Naive thymus-derived CD4-positive, alpha-beta T cell (primary cell): Measurements from ENCODE around the gene PRSS21. TPM values are rescaled to one million over a fixed set of nuclear protein-coding genes. Genes with fewer than 3 reads are reported as not detected.

ENCODE experiments used
- ATAC-seq: fragments of 150-1000 bp; cut with Tn5 transposase; 2 replicates; pipeline ENCODE4 v1.10.0; 2021; ENCODE audit warnings: mild to moderate bottlenecking, moderate library complexity
- CTCF ChIA-PET: fragments of 350-600 bp; sonication (Branson Sonifier 250); formaldehyde crosslinking; loops from one replicate; lab custom pipeline; 2021; ENCODE audit warnings: antibody characterized with exemption; lab: Charles Lee
- POLR2A ChIA-PET: fragments of 350-600 bp; sonication (Branson Sonifier 250); formaldehyde crosslinking; loops from one replicate; lab custom pipeline; 2021; ENCODE audit warnings: antibody characterized with exemption, inconsistent platforms; lab: Charles Lee
- DNase-seq, 9 donors: peaks; one replicate each; pipeline versions ENCODE4 v3.0.0 to v3.0.0-alpha.2; 2020 to 2022; ENCODE audit warnings: mixed read lengths in 1 of 9
- H3K27ac ChIP-seq: one replicate; pipeline ENCODE4 v1.7.0; 2013; ENCODE audit warnings: mild to moderate bottlenecking, low read depth, low read length, moderate library complexity
- H3K27me3 ChIP-seq, 2 donors: one replicate each; pipeline ENCODE4 v1.7.0; 2013; ENCODE audit warnings: low read length in 2 of 2, mild to moderate bottlenecking in 2 of 2, moderate library complexity in 2 of 2; ENCODE audit not compliant: control insufficient read depth in 2 of 2, insufficient read depth in 2 of 2
- H3K36me3 ChIP-seq, 3 experiments: 1 replicate in 2 of 3; 2 replicates in 1 of 3; pipeline ENCODE4 v1.7.0; 2013; ENCODE audit warnings: low read length in 3 of 3, mild to moderate bottlenecking in 3 of 3, moderate library complexity in 1 of 3; ENCODE audit not compliant: insufficient read depth in 3 of 3, control insufficient read depth in 2 of 3
- H3K4me1 ChIP-seq, 2 donors: one replicate each; pipeline ENCODE4 v1.7.0; 2013; ENCODE audit warnings: low read length in 2 of 2, mild to moderate bottlenecking in 2 of 2, moderate library complexity in 1 of 2; ENCODE audit not compliant: control insufficient read depth in 2 of 2, insufficient read depth in 2 of 2
- H3K4me3 ChIP-seq: 2 replicates; pipeline ENCODE4 v1.7.0; 2013; ENCODE audit warnings: mild to moderate bottlenecking, low read length
- H3K9me3 ChIP-seq, 3 experiments: 1 replicate in 2 of 3; 2 replicates in 1 of 3; pipeline ENCODE4 v1.7.0; 2013; ENCODE audit warnings: low read length in 3 of 3; ENCODE audit not compliant: control insufficient read depth in 2 of 3
- H3K27ac Mint-ChIP-seq, 9 donors: one replicate each; pipeline ENCODE4 v1.8.0; 2020 to 2022; ENCODE audit warnings: mixed read lengths in 9 of 9, mild to moderate bottlenecking in 8 of 9, moderate library complexity in 5 of 9, inconsistent platforms in 2 of 9
- H3K27me3 Mint-ChIP-seq, 5 donors: one replicate each; pipeline ENCODE4 v1.8.0; 2021 to 2022; ENCODE audit warnings: mixed read lengths in 5 of 5, mild to moderate bottlenecking in 1 of 5
- H3K36me3 Mint-ChIP-seq, 5 donors: one replicate each; pipeline ENCODE4 v1.8.0; 2020 to 2022; ENCODE audit warnings: mixed read lengths in 5 of 5, mild to moderate bottlenecking in 3 of 5, inconsistent platforms in 1 of 5
- H3K4me1 Mint-ChIP-seq, 7 donors: one replicate each; pipeline ENCODE4 v1.8.0; 2020 to 2022; ENCODE audit warnings: mixed read lengths in 7 of 7, mild to moderate bottlenecking in 3 of 7, inconsistent platforms in 1 of 7
- H3K4me3 Mint-ChIP-seq, 10 donors: one replicate each; pipeline ENCODE4 v1.8.0; 2020 to 2022; ENCODE audit warnings: mild to moderate bottlenecking in 10 of 10, mixed read lengths in 10 of 10, moderate library complexity in 6 of 10, inconsistent platforms in 2 of 10
- H3K9me3 Mint-ChIP-seq, 11 donors: one replicate each; pipeline ENCODE4 v1.8.0; 2020 to 2022; ENCODE audit warnings: mixed read lengths in 11 of 11, mild to moderate bottlenecking in 4 of 11, inconsistent platforms in 1 of 11, moderate library complexity in 1 of 11
- intact Hi-C, 2 donors: fragments of 100-400 bp; cut with micrococcal nuclease; formaldehyde crosslinking; loops; one replicate each; pipeline ENCODE4 v1.15.1; 2023
- polyA plus RNA-seq, 2 donors: library from polyadenylated mRNA; unstranded; fragments of 300-500 nt; fragmentation: Illumina TruSeq; gene quantifications; one replicate each; pipeline ENCODE4 v1.2.3, GENCODE V29; 2021
- total RNA-seq, 6 experiments: library from RNA in 5 of 6; stranded (reverse) in 5 of 6; gene quantifications; 1 replicate in 5 of 6; 2 replicates in 1 of 6; pipeline ENCODE4 v1.2.3 and lab custom pipeline; 2021 to 2026

Gene PRSS21
- total RNA-seq (1 to 10 TPM in 4 of 5 experiments, not detected in 1; 1.1 to 7.9 (median 1.4) TPM), polyA plus RNA-seq (10 to 100 TPM in 1 of 2 donors, 1 to 10 TPM in 1; 1.9 to 11.2 TPM), total RNA-seq (lab: John Stamatoyannopoulos, UW) (0.67 reads per million)

- ChIA-PET POLR2A (no interaction called here), CTCF (no interaction called here)
- Mint-ChIP-seq H3K27ac (peak within 1 kb of the TSS in 1 of 9 donors; percentile 58), H3K4me1 (peaks cover 0 to 1% (median 0%) of the 10 kb centered on the region in 7 donors), H3K27me3 (peaks cover 0 to 3% (median 0%) of the 10 kb centered on the region in 5 donors), H3K36me3 (no peaks in the 10 kb centered on the region), H3K9me3 (no peaks in the 10 kb centered on the region), H3K4me3 (peak within 1 kb of the TSS in 3 of 10 donors; percentile 16 to 59 (median 43))
- Histone ChIP-seq H3K27me3 (no peaks in the 10 kb centered on the region), H3K4me1 (no peaks in the 10 kb centered on the region), H3K36me3 (no peaks in the 10 kb centered on the region), H3K9me3 (no peaks in the 10 kb centered on the region), H3K27ac (no peak within 1 kb of the TSS), H3K4me3 (no peak within 1 kb of the TSS)
- ATAC-seq = no peak
- intact Hi-C loops = no loop called here
- peak in 6 of 9 donors; percentile 13 to 43 (median 19) for DNase-seq
Observed at GRCh38 chr16:2816751-2817339, at the start of gene PRSS21. PRSS21 (plus strand) TSS chr16:2817237; CDS start chr16:2817269, 32 bp downstream.

GRCh38 chr16:2767891-2768290 lies 49.1 kb upstream of the PRSS21 start:
- ChIA-PET POLR2A (interaction anchor here (1.6 to 3.2 kb wide), 4 partner anchors 8 to 15 kb away, joined by 4 to 20 read pairs (median 8); partner anchors contain the start of genes ELOB and SRRM2), CTCF (no interaction called here)
- Mint-ChIP-seq H3K27ac (peak overlapping the region in 4 of 9 donors; percentile 51 to 84 (median 78)), H3K36me3 (peaks cover 13 to 73% (median 56%) of the 10 kb centered on the region in 5 donors), H3K4me1 (peaks cover 2 to 28% (median 16%) of the 10 kb centered on the region in 7 donors), H3K4me3 (peak overlapping the region in 2 of 10 donors; percentile 23 to 38), H3K9me3 (peaks cover 0 to 20% (median 0%) of the 10 kb centered on the region in 11 donors), H3K27me3 (no peaks in the 10 kb centered on the region)
- Histone ChIP-seq H3K9me3 (no peaks in the 10 kb centered on the region), H3K4me3 (no peak overlapping the region), H3K27ac (no peak overlapping the region), H3K27me3 (no peaks in the 10 kb centered on the region), H3K36me3 (peaks cover 56 to 98% (median 69%) of the 10 kb centered on the region in 3 experiments), H3K4me1 (no peaks in the 10 kb centered on the region)
- ATAC-seq (no peak), DNase-seq (no peak)
- intact Hi-C loops = no loop called here

GRCh38 chr16:2768403-2769089 lies 48.5 kb upstream of the PRSS21 start:
- Histone ChIP-seq H3K4me3 (no peak overlapping the region), H3K36me3 (peaks cover 53 to 98% (median 63%) of the 10 kb centered on the region in 3 experiments), H3K27ac (no peak overlapping the region), H3K4me1 (no peaks in the 10 kb centered on the region), H3K27me3 (no peaks in the 10 kb centered on the region), H3K9me3 (no peaks in the 10 kb centered on the region)
- Mint-ChIP-seq H3K27me3 (no peaks in the 10 kb centered on the region), H3K4me3 (no peak overlapping the region), H3K9me3 (peaks cover 0 to 20% (median 0%) of the 10 kb centered on the region in 11 donors), H3K36me3 (peaks cover 8 to 70% (median 50%) of the 10 kb centered on the region in 5 donors), H3K4me1 (peaks cover 4 to 34% (median 16%) of the 10 kb centered on the region in 7 donors), H3K27ac (peak overlapping the region in 3 of 9 donors; percentile 38 to 84 (median 72))
- ChIA-PET POLR2A (interaction anchor here (1.5 to 3.2 kb wide), 4 partner anchors 7 to 804 kb away, joined by 4 to 20 read pairs (median 8); partner anchors contain the start of genes ELOB, RPS2 and SRRM2), CTCF (no interaction called here)
- DNase-seq (no peak), ATAC-seq (no peak)
- intact Hi-C loops = no loop called here

GRCh38 chr16:2769100-2769529 lies 47.9 kb upstream of the PRSS21 start:
- CTCF ChIA-PET = no interaction called here
- intact Hi-C loops = no loop called here
- Mint-ChIP-seq H3K27ac (peak overlapping the region in 4 of 9 donors; percentile 26 to 72 (median 51)), H3K4me3 (no peak overlapping the region), H3K9me3 (peaks cover 0 to 18% (median 0%) of the 10 kb centered on the region in 11 donors), H3K36me3 (peaks cover 8 to 64% (median 44%) of the 10 kb centered on the region in 5 donors), H3K4me1 (peaks cover 4 to 30% (median 15%) of the 10 kb centered on the region in 7 donors), H3K27me3 (no peaks in the 10 kb centered on the region)
- Histone ChIP-seq H3K9me3 (no peaks in the 10 kb centered on the region), H3K4me3 (no peak overlapping the region), H3K27me3 (no peaks in the 10 kb centered on the region), H3K4me1 (no peaks in the 10 kb centered on the region), H3K36me3 (peaks cover 47 to 98% (median 57%) of the 10 kb centered on the region in 3 experiments), H3K27ac (no peak overlapping the region)
- POLR2A ChIA-PET = interaction anchor here (0.5 to 3.2 kb wide), 4 partner anchors 9 to 805 kb away, joined by 3 to 20 read pairs (median 7); partner anchors contain the start of genes ELOB, RPS2 and SRRM2
- ATAC-seq (no peak), DNase-seq (no peak)

- ChIA-PET CTCF (no interaction called here), POLR2A (interaction anchor here (0.5 to 2.9 kb wide), 3 partner anchors 16 to 805 kb away, joined by 3 to 20 read pairs (median 4); partner anchors contain the start of genes RPS2 and SRRM2)
- H3K27me3 Mint-ChIP-seq = no peaks in the 10 kb centered on the region
- intact Hi-C loops = loop anchor here in 1 of 2 donors (10.0 kb wide), 2 partner anchors 365 to 505 kb away; partner anchors contain the start of genes RNPS1 and ZNF213
- no peaks in the 10 kb centered on the region for H3K9me3 ChIP-seq
- no peak overlapping the region for H3K27ac ChIP-seq
- DNase-seq (no peak), ATAC-seq (no peak)
- peaks cover 43 to 98% (median 53%) of the 10 kb centered on the region in 3 experiments for H3K36me3 ChIP-seq
- H3K4me1 ChIP-seq = no peaks in the 10 kb centered on the region
- peaks cover 4 to 35% (median 16%) of the 10 kb centered on the region in 7 donors for H3K4me1 Mint-ChIP-seq
- peaks cover 8 to 60% (median 41%) of the 10 kb centered on the region in 5 donors for H3K36me3 Mint-ChIP-seq
- H3K27me3 ChIP-seq = no peaks in the 10 kb centered on the region
- peaks cover 0 to 18% (median 0%) of the 10 kb centered on the region in 11 donors for H3K9me3 Mint-ChIP-seq
- peak overlapping the region in 1 of 10 donors; percentile 61 for H3K4me3 Mint-ChIP-seq
- H3K27ac Mint-ChIP-seq = peak overlapping the region in 6 of 9 donors; percentile 16 to 71 (median 33)
- no peak overlapping the region for H3K4me3 ChIP-seq
Observed at GRCh38 chr16:2769675-2770056, 47.4 kb upstream of the PRSS21 start.
